HG03139 (cell line): ENCODE data around the gene TAGAP.

ENCODE experiments used
- ATAC-seq: cut with Tn5 transposase; IDR thresholded peaks from one replicate; pipeline ENCODE4 v1.9.1; 2021; ENCODE audit not compliant: unreplicated experiment

Gene TAGAP, protein sequence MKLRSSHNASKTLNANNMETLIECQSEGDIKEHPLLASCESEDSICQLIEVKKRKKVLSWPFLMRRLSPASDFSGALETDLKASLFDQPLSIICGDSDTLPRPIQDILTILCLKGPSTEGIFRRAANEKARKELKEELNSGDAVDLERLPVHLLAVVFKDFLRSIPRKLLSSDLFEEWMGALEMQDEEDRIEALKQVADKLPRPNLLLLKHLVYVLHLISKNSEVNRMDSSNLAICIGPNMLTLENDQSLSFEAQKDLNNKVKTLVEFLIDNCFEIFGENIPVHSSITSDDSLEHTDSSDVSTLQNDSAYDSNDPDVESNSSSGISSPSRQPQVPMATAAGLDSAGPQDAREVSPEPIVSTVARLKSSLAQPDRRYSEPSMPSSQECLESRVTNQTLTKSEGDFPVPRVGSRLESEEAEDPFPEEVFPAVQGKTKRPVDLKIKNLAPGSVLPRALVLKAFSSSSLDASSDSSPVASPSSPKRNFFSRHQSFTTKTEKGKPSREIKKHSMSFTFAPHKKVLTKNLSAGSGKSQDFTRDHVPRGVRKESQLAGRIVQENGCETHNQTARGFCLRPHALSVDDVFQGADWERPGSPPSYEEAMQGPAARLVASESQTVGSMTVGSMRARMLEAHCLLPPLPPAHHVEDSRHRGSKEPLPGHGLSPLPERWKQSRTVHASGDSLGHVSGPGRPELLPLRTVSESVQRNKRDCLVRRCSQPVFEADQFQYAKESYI

GRCh38 chr6:159044899-159045727, at the start of gene TAGAP:
Gene TAGAP (minus strand): TSS chr6:159044991. CDS start chr6:159044146, 845 bp downstream.
- peak; percentile 76 for ATAC-seq

DNA sequence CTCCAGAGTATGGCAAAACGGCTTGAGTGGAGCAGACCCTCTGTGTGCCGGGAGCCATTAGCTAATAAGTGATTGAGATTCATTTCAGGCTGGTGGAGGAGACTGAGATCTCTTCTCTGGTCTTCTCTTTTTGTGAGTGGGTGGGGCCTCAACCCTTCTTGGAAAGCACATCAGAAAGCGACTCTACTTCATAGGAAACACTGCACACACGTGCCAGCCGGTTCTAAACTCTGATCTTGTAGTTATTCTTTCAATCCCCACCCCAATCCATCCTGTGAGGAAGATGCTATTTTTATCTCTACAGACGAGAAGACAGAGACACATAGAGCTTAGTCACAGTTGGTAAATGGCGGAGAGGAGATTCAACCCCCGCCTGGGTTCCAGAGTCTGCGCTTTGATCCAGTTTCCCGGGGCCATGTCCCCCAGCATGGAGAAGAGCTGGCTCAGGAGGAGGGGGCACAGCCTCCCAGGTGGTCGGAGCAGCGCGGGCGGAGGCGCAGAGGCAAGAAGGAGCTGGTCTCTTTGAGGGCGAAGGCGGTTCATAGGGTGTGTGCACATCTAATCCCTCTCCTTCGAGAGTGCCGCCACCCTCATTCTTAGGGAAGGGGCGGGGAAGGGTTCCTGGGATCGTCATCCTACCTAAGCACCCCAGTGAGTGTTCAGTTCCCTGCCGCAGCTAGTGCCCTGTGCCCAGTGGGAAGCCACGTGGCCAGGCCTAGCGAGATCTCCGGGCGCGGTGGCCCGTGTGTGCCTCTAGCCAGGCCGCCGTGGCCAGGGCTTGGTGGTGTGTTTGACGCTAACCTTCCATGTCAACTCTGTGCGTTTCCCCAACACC, 49.0 kb upstream of the TAGAP start:
- no peak for ATAC-seq

DNA sequence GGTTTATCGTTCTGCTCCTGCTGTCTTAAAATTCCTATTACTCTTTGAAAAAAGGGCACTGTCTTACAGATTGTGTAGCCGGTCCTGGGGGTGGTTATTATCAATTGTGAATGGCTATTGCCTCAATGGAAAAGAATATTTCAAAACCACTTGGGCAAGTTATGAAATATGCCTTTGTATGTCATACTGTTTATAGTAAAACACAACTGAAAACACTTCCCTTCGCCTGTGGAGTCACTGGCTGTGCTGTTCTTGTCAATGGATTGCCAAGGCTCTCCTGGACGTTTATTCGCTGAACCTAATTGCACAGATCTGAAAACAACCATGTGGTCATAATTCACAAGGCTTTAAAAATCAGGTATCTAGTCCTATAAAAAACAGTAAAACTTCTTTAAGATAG, 47.8 kb upstream of the TAGAP start:
- ATAC-seq, result no peak

- ATAC-seq, result no peak
Observed at GRCh38 chr6:159090530-159091480, 46.0 kb upstream of the TAGAP start.

DNA sequence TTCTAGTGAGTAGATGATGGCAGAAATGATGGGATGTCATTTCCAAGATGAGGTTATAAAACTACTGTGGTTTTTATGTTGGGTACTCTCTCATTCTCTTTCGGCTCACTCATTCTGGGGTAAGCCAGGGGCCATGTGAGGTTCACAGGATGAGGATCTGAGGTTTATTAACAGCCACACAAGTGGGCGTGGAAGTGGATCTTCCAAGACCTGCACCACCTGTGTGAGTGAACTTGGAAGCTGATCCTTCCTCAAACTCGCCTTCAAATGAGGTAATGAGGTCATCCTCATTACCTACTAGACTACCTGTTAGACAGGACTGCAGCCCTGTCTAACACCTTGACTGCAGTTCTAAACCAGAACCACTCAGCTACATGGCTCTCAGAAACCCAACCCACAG, 45.1 kb upstream of the TAGAP start:
- ATAC-seq, result no peak

DNA sequence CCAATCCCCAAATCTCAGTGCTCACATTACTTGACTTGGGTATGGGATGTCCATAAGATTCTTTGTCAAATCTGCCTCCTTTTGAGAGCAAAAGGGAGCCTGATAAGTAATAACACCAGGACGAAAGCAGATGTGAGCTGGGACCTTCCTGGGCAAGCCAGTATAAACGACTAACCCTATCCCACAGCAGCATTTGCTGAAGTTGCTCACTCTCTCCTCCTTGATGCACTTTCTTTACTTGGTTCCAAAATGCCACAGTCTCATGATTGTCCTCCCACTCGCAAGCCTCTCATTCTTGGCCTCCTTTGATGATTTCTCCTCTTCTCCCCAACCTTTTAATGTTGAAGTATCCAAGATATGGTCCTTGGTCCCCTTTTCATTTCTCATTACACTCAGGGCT, 44.7 kb upstream of the TAGAP start:
- no peak for ATAC-seq

DNA sequence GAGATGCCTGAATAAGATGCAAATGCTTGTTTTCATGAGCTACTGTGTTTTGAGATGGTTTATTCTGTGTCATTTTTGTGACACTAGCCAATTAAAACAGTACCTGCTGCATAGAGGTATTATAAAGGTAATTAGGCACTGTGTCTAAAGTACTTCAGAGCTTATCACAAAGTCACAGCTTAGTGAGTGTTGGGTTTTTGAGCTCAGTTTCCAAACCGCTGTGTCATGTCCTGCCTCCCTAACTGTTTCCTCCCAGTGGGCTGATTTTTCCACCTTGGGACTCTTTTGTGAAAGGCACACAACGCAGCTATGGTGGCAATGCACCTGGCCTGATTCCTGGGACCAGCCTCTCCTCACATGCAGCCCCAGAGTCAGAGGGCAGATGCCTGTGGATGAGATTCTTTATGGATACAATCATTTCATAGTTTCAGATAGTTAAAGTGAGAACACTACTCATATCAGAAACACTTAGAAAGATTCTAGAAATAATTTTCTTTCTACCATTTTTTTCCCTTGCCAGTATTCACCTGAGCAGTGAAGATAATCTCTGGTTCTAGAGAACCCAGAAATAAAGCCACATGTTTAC, 41.3 kb upstream of the TAGAP start:
- no peak for ATAC-seq

DNA sequence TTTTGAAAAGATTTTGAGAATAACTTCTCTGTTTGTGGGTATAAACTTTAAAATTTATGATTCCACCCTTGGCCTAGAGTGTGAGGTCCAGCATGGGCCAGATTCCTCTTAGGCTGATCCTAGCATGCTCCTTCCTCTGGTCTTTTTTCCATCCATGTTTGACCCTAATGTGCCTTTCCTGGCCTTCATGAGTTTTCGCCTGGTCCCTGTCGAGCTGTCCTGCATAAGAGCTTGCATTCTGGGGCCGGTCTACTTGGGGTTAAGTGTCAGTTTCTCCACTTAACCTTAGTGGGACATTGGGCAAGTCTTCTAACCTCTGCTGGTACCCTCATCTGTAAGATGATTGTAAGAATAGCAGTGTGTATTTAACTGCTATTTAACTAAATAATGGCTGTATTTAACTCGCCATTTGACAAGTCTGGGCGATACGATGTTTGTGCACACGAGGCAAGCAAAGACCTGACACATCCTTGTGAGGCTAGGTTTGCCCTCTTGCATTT, 40.7 kb upstream of the TAGAP start:
- ATAC-seq, result no peak

- no peak for ATAC-seq
Observed at GRCh38 chr6:159084493-159085091, 39.8 kb upstream of the TAGAP start.

GRCh38 chr6:159083146-159083545, 38.4 kb upstream of the TAGAP start:
- ATAC-seq, result no peak

GRCh38 chr6:159082039-159082815, 37.4 kb upstream of the TAGAP start:
- ATAC-seq, result no peak

DNA sequence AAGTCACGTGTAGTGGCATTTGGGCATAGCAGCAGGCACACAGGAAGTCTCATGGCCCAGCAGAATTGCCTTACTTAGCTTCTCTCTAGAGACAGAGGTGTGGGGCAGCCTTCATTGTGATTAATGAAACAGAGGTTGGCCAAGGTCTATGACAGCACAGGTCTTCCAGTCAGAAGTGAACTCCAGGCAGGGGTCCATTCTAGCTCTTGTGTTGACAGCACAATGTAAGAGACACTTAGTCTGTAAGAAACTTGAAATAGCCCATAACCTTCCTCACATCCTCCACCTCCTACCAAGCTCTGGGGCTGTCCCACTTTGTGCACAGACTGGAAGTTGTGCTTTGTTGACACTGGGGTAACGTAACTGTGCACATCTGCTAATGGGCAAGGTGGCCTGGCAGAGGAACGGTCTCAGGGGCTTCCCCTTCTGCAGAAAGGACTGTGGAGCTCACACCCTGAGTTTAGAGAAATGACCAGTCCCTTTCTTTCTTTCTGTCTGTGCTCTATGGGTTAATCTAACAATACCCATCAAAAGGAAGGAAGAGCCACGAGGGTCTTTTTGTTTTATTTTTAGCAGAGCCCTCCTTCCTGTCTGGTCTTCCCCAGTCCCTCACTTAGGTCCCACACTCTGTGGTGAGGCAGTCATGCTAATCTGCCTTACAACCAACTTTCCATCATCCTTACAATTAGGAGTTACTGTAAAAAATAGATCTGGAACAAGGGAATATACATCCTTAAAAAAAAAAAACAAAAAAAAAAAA, 35.6 kb upstream of the TAGAP start:
- ATAC-seq, result no peak

GRCh38 chr6:159079367-159079766, 34.6 kb upstream of the TAGAP start:
- ATAC-seq, result no peak

DNA sequence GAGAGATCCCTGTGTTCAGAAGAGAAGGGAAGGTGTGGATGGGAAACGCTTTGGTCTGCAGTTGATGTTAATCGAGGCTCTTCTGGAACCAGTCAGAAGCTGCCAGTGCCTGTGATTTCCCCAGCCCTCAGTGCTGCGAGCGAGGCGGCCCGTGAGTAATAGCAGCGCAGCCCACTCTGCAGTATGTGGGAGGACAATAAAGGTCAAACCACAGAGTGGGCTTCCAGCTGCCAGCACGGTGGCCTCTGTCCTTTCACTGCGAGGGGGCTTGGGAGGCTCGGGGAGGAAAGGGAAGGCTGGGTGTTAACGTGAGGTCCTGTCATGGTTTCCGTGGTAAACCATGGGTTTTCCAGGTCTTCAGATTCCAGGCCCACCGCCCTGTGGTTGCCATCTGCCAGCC, 32.3 kb upstream of the TAGAP start:
- no peak for ATAC-seq

GRCh38 chr6:159075506-159076228, 30.9 kb upstream of the TAGAP start:
- ATAC-seq, result no peak

- no peak for ATAC-seq
Observed at GRCh38 chr6:159074876-159075275, 30.1 kb upstream of the TAGAP start.
